Adrenal gland (tissue), 5 donors: ENCODE data around the gene APAF1.
"Not testable (repeated sequence)": the region's sequence is repeated elsewhere in the genome, so short reads cannot be mapped to it uniquely, and the experiment has no call there.

Source experiments
- POLR2A ChIP-seq, 2 donors: fragments of 450-650 bp; IDR thresholded peaks; one replicate each; pipeline ENCODE4 v1.6.1; 2017; ENCODE audit warnings: antibody characterized with exemption in 2 of 2, mild to moderate bottlenecking in 2 of 2, moderate library complexity in 1 of 2
- TF ChIP-seq, protein P1 (sequence below), 6 experiments: fragments of 450-650 bp in 4 of 6; fragments of 200-600 bp in 2 of 6; sonication (generic) in 1 of 6; IDR thresholded peaks; 1 replicate in 5 of 6; 2 replicates in 1 of 6; pipeline versions ENCODE4 v1.5.1 to v1.8.0; 2016 to 2021; ENCODE audit warnings: antibody characterized with exemption in 6 of 6, mild to moderate bottlenecking in 2 of 6, moderate library complexity in 1 of 6
- donor health status: DM: no; HTN: no; CAD: no.

DNA sequence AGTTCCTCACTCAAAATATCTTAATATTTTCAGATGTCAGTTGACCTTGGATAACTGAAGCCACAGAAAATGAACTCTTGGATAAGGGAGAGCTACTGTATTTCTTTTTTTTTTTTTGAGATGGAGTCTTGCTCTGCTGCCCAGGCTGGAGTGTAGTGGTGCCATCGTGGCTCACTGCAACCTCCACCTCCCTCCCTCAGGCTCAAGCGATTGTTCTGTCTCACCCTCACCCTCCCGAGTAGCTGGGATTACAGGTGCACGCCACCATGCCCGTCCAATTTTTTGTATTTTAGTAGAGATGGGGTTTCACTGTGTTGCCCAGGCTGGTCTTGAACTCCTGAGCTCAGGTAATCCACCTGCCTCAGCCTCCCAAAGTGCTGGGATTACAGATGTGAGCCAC, 47.8 kb upstream of the APAF1 start:
- TF ChIP-seq, protein P1, sequence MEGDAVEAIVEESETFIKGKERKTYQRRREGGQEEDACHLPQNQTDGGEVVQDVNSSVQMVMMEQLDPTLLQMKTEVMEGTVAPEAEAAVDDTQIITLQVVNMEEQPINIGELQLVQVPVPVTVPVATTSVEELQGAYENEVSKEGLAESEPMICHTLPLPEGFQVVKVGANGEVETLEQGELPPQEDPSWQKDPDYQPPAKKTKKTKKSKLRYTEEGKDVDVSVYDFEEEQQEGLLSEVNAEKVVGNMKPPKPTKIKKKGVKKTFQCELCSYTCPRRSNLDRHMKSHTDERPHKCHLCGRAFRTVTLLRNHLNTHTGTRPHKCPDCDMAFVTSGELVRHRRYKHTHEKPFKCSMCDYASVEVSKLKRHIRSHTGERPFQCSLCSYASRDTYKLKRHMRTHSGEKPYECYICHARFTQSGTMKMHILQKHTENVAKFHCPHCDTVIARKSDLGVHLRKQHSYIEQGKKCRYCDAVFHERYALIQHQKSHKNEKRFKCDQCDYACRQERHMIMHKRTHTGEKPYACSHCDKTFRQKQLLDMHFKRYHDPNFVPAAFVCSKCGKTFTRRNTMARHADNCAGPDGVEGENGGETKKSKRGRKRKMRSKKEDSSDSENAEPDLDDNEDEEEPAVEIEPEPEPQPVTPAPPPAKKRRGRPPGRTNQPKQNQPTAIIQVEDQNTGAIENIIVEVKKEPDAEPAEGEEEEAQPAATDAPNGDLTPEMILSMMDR (IDR thresholded peaks at IDR 0.05), result not testable (repeated sequence)
- TF ChIP-seq POLR2A (IDR thresholded peaks at IDR 0.05), result not testable (repeated sequence)
